Thymus (tissue), 11 donors: ENCODE data around the gene AP5B1. TPM values are rescaled to one million over a fixed set of nuclear protein-coding genes. Genes with fewer than 3 reads are reported as not detected.

Source experiments
- DNase-seq, 9 donors: peaks; one replicate each; pipeline ENCODE4 v3.0.0-alpha.2; 2013; ENCODE audit warnings: low spot score in 9 of 9, low read depth in 6 of 9, missing footprints in 1 of 9
- H3K27ac ChIP-seq, 2 donors: one replicate each; pipeline ENCODE4 v1.5.1; 2013; ENCODE audit warnings: control low read depth in 1 of 2, low read depth in 1 of 2, low read length in 1 of 2, mild to moderate bottlenecking in 1 of 2, moderate library complexity in 1 of 2
- H3K27me3 ChIP-seq, 2 donors: one replicate each; pipeline ENCODE4 v1.5.1; 2013; ENCODE audit warnings: low read length in 1 of 2; ENCODE audit not compliant: control insufficient read depth in 2 of 2, insufficient read depth in 1 of 2
- H3K36me3 ChIP-seq, 2 donors: one replicate each; pipeline ENCODE4 v1.5.1; 2013; ENCODE audit warnings: low read length in 1 of 2, mild to moderate bottlenecking in 1 of 2, moderate library complexity in 1 of 2; ENCODE audit not compliant: control insufficient read depth in 2 of 2, insufficient read depth in 2 of 2
- H3K4me1 ChIP-seq, 2 donors: one replicate each; pipeline ENCODE4 v1.5.1; 2013; ENCODE audit warnings: low read length in 2 of 2; ENCODE audit not compliant: control insufficient read depth in 2 of 2, insufficient read depth in 2 of 2
- H3K4me3 ChIP-seq, 2 donors: one replicate each; pipeline ENCODE4 v1.5.1; 2013; ENCODE audit warnings: low read length in 2 of 2, control low read depth in 1 of 2, mild to moderate bottlenecking in 1 of 2
- H3K9me3 ChIP-seq, 2 donors: one replicate each; pipeline ENCODE4 v1.5.1; 2013; ENCODE audit warnings: low read length in 1 of 2, mild to moderate bottlenecking in 1 of 2; ENCODE audit not compliant: control insufficient read depth in 2 of 2, insufficient read depth in 1 of 2
- WGBS: extraction: QIAGEN DNeasy Blood & Tissue Kit; methylation state at CpG from one replicate; pipeline ENCODE4 v1.1.7; 2013; 5-methylcytosine and 5-hydroxymethylcytosine counted together
- polyA plus RNA-seq: library from polyadenylated mRNA; stranded (reverse); fragments of 200-250 nt; gene quantifications from one replicate; pipeline ENCODE4 v1.2.3, GENCODE V29; 2013
- total RNA-seq: library from RNA; stranded (reverse); fragments of 120-200 nt; gene quantifications from one replicate; pipeline ENCODE4 v1.2.4, GENCODE V29; 2013
- donor health status: healthy.

AP5B1 gene
- total and polyA plus RNA-seq, 2 donors = 5.3 to 7.6 TPM

DNA sequence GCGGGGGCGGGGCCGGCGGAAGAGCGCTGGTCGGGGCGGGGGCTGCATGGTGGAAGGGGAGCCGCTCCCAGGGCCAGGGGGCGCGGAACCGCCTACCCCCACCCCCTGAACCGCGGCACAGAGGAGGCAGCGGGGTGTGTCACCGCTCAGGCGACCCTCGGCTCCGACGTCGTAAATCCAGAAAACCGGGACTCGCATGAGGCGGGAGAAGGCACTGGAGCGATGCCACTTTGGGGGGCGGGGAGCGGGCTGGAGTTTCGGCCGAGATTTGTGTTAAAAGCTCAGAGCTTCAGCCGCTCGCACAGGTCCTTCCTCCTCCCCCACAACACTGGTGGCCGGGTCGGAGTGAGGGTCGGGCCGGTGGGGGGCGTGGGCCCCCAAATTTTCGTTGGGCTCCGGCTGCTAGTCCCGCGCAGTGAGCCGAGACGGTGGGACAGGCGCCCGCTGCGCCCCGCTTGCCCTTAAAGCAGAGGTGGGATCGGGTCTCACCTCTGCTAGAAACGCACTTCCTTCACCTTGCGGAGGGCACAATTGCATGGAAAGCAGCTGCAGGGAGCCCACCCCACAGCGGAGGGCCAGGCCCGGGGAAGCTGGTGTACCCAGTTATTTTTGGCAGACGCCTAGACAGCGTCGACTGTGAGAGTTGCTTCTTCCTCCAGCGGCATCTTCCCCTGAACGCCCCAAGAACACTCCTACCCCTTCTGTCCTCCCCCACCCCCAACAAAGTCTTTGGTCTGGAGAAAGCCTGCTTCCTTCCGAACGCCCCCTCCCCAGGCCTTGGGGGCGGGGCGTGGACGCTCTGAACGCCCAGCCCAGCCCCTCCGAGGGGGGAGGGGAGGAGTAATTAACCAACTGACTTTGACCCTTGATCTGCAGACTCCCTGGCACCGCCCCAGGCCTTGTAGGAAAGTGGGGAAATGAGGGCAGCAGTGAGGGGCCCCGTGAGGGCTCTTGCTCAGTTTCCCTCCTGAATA lies 7.2 kb upstream of the AP5B1 start:
- 6% methylated on average over 64 of the region's 64 CpGs for WGBS
- Histone ChIP-seq H3K9me3 (peaks cover 0 to 26% of the 10 kb centered on the region in 2 donors), H3K27me3 (peaks cover 38 to 89% of the 10 kb centered on the region in 2 donors), H3K4me3 (peak overlapping the region; percentile 8 to 37), H3K36me3 (no peaks in the 10 kb centered on the region), H3K27ac (no peak overlapping the region), H3K4me1 (peaks cover 41 to 54% of the 10 kb centered on the region in 2 donors)
- DNase-seq = peak in 2 of 9 donors; percentile 19 to 57

DNA sequence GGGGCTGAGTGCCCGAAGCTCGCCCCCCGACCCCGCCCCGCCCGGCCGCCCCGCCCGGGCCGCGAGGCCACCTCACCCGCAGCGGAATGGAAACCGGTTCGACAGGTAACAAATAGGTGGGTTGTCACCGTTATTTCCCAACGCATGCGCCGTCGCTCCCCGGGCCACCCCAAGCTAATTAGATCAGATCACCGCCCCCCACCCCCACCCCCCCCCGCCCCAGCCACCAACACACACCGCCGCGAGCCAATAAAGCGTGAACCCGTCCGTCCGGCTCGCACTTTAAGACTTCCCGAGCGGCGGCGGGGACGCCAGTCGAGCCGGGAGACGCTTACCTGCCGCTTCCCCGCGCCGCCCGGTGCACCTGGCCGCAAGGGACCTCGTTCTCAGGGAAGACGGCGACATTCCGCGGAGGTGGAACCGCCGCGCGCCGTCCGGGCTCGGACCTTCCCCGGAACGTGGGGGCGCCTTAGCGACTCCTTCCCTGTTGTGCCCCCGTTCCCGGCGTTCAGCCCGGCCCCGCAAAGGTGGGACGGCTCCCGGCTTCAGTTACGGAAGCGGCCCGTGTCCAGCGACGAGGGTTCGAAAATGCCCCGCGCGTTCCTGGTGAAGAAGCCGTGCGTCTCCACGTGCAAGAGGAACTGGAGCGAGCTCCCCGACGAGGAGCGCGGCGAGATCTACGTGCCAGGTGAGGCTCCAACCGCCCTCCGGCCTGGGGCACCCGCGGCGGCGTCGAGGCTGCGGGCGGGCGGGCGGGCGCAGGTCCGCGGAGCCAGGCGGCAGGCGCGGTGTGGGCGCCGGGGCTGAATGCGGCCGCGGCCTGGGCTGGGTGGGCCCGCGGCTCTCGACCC lies 6.2 kb upstream of the AP5B1 start, which contains the start of gene OVOL1:
Gene OVOL1 (plus strand): TSS at position 278 of the 851 bp plus-strand sequence. CDS start 311 bp downstream, at position 589.
- no peaks in the 10 kb centered on the region for H3K36me3 ChIP-seq
- WGBS = 2% methylated on average over 112 of the region's 112 CpGs
- H3K27me3 ChIP-seq = peaks cover 40 to 89% of the 10 kb centered on the region in 2 donors
- DNase-seq = peak in 1 of 9 donors; percentile 37
- peak within 1 kb of the TSS in 1 of 2 donors; percentile 42 for H3K27ac ChIP-seq
- H3K9me3 ChIP-seq = peaks cover 0 to 19% of the 10 kb centered on the region in 2 donors
- peak within 1 kb of the TSS; percentile 8 to 37 for H3K4me3 ChIP-seq
- H3K4me1 ChIP-seq = peaks cover 38 to 63% of the 10 kb centered on the region in 2 donors

DNA sequence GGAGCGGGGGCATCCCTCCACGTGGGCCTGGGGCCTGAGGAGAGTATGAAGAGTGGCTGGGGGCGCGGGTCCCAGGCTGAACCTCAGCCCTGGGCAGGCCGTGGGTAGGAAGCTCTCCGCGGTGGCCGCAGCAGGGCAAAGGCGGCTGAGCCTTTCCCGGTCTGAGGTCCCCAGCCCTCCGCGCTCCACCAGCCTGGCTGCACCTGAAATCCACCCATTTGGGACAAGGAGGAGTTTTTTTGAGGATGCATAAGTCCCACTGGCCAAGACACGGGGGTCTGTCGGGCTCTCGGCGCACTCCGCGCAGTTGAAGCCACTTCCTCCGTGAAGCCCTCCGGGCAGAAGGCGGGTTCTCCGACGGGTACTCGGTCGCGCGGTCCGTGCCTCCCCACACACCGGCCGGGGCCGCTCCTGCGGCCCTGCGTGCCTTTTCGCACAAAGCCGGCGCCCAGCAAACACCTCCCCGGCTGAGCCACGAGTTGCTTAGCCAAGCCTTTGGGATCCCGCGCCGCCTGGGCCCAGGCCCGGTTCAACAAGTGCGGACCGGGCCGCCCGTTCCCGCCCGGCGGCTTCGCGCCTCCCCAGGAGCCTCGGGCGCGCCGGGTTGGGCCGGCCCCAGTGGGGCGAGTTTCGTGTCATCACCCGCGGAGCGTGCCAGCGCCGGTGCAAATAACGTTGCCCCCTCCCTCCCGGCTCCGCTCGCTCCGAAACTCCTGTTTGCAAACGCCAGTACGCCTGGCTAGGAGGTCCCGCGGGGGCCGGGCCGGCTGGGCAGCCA lies 5.4 kb upstream of the AP5B1 start:
- WGBS = 15% methylated on average over 74 of the region's 74 CpGs
- Histone ChIP-seq H3K27me3 (peaks cover 44 to 88% of the 10 kb centered on the region in 2 donors), H3K27ac (peak overlapping the region in 1 of 2 donors; percentile 42), H3K9me3 (peaks cover 0 to 23% of the 10 kb centered on the region in 2 donors), H3K4me1 (peaks cover 39 to 71% of the 10 kb centered on the region in 2 donors), H3K4me3 (peak overlapping the region in 1 of 2 donors; percentile 20), H3K36me3 (no peaks in the 10 kb centered on the region)
- DNase-seq = peak in 1 of 9 donors; percentile 50

DNA sequence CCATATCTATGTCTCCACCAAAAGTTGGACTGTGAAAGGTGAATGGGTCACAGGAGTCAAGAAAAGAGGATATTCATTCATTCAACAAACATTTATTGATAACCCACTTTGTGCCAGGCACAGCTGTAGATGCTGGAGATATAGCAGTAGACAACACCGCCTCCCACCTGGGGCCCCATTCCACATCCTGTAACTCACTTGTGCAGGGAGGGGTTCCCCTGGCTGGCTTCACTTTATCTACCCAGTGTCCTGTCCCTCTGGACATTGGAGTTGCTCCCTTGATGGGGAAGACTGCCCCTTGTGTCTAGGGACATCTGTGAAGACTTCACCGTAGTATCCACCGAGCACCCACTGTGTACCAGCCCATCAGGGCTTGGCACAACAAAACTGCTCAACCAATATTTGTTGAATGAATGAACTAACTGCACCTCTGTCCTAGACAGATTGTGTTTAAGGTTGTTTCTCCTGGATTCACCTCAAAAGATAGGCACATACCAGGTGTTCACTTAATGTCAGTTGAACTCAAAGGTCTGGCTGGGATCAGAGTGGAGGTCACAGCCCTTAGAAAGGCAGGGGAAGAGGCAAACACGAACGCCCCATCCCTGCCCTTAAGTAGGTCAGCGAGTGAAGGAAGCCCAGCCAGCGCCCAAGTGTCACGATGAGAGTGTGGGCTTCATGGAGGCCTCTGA lies 4.7 kb upstream of the AP5B1 start:
- 63% methylated on average over 8 of the region's 8 CpGs for WGBS
- H3K9me3 ChIP-seq = peaks cover 0 to 23% of the 10 kb centered on the region in 2 donors
- H3K27me3 ChIP-seq = peaks cover 41 to 81% of the 10 kb centered on the region in 2 donors
- peak in 3 of 9 donors; percentile 57 to 83 (median 61) for DNase-seq
- peak overlapping the region in 1 of 2 donors; percentile 42 for H3K27ac ChIP-seq
- peaks cover 41 to 72% of the 10 kb centered on the region in 2 donors for H3K4me1 ChIP-seq
- H3K36me3 ChIP-seq = no peaks in the 10 kb centered on the region
- no peak overlapping the region for H3K4me3 ChIP-seq

DNA sequence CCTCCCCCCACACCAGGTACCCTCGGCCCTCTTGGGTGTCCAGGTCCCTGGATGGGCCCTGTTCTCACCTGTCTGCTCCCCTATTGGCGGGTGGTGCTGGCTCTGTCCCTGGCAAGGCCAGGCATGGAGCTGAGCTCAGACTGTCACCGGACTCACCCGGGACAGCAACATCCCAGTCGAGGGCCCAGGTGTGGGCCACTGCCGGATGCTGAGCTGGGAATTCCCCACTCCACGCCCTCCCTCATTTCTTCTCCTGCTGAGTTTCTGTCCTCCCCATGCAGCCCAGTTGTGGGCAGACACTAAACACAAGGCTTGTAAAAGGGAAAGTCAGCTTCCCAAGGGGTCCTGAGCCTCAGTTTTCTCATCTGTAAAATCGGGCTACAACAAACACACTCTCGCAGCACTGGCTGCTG lies 2.0 kb upstream of the AP5B1 start:
- H3K4me3 ChIP-seq = no peak overlapping the region
- 94% methylated on average over 9 of the region's 9 CpGs for WGBS
- H3K36me3 ChIP-seq = peaks cover 18% of the 10 kb centered on the region in 2 donors
- peaks cover 19 to 58% of the 10 kb centered on the region in 2 donors for H3K27me3 ChIP-seq
- H3K27ac ChIP-seq = no peak overlapping the region
- peaks cover 0 to 17% of the 10 kb centered on the region in 2 donors for H3K9me3 ChIP-seq
- no peak for DNase-seq
- H3K4me1 ChIP-seq = peaks cover 45 to 70% of the 10 kb centered on the region in 2 donors

DNA sequence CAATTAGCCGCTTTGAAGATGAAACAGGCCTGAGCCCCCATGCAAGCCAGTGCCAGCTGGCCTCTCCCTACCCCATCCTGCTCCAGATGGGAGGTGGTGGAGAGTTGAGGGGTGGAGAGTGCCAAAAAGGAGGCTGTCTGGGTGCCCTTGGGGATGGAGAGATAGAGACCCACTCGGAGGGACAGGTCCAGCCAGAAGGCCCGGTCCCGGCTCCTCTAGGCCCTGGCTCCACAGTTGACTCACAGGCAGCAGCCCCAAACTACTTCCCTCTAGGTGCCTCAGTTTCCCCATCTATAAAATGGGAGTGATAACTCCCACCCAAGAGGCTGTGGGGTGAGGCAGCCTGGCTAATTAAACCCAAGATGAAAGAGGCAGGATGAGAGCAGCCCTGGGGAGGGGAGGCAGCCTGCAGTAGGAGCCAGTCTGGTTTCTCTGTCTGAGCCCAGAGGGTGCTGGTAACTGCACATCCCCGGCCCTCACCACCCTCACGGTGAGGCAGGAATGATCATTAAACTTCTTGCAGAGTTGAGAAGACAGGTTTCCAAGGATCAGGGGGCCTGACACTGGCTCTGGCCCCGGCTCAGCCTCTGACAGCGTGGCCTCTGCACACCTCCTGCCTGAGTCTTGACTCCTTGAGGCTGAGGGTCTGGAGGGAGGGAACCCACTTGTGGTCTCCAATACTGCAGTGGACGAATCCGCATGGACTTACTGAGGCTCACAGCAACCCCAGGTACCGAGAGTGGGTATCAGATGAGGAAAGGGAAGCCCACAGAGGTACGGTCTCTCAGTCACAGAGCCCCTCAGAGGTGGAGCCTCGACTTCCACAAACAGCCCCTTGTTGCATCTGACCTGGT lies 1.4 kb upstream of the AP5B1 start:
- Histone ChIP-seq H3K4me1 (peaks cover 41 to 65% of the 10 kb centered on the region in 2 donors), H3K9me3 (peaks cover 0 to 15% of the 10 kb centered on the region in 2 donors), H3K36me3 (peaks cover 21 to 22% of the 10 kb centered on the region in 2 donors), H3K4me3 (no peak overlapping the region), H3K27ac (no peak overlapping the region), H3K27me3 (peaks cover 13 to 53% of the 10 kb centered on the region in 2 donors)
- 95% methylated on average over 13 of the region's 13 CpGs for WGBS
- peak in 1 of 9 donors; percentile 29 for DNase-seq

DNA sequence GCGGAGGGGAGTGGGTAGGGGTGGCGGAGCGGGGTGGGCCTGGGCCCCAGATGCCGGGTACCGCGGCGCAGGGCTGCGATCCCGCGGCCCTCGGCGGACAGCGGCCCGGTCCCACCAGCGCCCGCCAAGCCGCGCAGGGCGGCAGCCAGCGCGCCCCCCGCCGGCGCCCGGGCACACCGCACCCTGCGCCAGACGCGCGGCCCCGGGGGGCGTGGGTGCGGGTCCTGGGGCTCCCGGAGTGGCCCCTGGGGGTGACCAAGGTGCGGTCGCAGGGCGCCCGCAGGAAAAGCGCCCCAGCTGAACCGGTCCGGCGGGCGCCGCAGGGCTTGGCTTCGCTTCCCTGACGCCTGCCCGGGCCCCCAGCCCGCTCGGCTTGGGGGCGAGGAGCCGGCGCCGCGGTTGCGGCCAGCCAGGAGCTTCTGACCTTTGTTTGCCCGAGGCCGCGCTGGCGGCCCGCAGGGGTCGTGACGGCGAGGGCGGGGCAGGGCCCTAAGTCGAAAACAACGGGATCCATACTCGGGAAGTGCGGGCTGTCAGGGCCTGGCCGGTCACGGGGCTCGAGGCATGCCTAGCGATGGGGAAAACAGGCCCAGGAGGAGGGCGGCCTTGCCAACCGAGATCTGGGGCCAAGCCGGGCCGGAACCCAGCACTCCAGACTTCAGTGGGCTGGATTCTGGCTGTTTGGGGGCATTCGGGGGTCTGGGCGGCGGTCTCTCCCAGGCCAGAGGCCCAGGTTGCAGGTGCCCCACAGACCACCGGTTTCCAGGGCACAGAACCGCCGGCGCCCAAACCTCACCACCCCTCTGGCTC lies 581 bp upstream of the AP5B1 start:
- Histone ChIP-seq H3K27ac (peak overlapping the region in 1 of 2 donors; percentile 25), H3K36me3 (peaks cover 25 to 27% of the 10 kb centered on the region in 2 donors), H3K27me3 (peaks cover 7 to 44% of the 10 kb centered on the region in 2 donors), H3K4me1 (peaks cover 35 to 60% of the 10 kb centered on the region in 2 donors), H3K9me3 (peaks cover 0 to 15% of the 10 kb centered on the region in 2 donors), H3K4me3 (peak overlapping the region; percentile 75 to 90)
- 19% methylated on average over 83 of the region's 83 CpGs for WGBS
- DNase-seq = peak in 1 of 9 donors; percentile 33
